ENCODE data around the gene RARB.

RARB gene

GRCh38 chr3:25554376-25554775 is 126.3 kb downstream of the RARB start:
- H3K4me3 ChIP-seq (ENCODE audit: low read depth, low read length): no peak overlapping the region
- TF ChIP-seq, protein P1, sequence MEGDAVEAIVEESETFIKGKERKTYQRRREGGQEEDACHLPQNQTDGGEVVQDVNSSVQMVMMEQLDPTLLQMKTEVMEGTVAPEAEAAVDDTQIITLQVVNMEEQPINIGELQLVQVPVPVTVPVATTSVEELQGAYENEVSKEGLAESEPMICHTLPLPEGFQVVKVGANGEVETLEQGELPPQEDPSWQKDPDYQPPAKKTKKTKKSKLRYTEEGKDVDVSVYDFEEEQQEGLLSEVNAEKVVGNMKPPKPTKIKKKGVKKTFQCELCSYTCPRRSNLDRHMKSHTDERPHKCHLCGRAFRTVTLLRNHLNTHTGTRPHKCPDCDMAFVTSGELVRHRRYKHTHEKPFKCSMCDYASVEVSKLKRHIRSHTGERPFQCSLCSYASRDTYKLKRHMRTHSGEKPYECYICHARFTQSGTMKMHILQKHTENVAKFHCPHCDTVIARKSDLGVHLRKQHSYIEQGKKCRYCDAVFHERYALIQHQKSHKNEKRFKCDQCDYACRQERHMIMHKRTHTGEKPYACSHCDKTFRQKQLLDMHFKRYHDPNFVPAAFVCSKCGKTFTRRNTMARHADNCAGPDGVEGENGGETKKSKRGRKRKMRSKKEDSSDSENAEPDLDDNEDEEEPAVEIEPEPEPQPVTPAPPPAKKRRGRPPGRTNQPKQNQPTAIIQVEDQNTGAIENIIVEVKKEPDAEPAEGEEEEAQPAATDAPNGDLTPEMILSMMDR (IDR thresholded peaks at IDR 0.05; ENCODE audit: low read depth, low read length, missing control alignments): no peak
- no peak for DNase-seq (ENCODE audit: low read depth)

- no peak for DNase-seq (ENCODE audit: low read depth)
- H3K4me3 ChIP-seq (ENCODE audit: low read depth, low read length): no peak overlapping the region
- TF ChIP-seq, protein P1 (IDR thresholded peaks at IDR 0.05; ENCODE audit: low read depth, low read length, missing control alignments): no peak
Measured at GRCh38 chr3:25555695-25556437, 127.8 kb downstream of the RARB start.

- DNase-seq (ENCODE audit: low read depth): no peak
- H3K4me3 ChIP-seq (ENCODE audit: low read depth, low read length): no peak overlapping the region
- TF ChIP-seq, protein P1 (IDR thresholded peaks at IDR 0.05; ENCODE audit: low read depth, low read length, missing control alignments): no peak
Measured at GRCh38 chr3:25556447-25556846, 128.4 kb downstream of the RARB start.

DNA sequence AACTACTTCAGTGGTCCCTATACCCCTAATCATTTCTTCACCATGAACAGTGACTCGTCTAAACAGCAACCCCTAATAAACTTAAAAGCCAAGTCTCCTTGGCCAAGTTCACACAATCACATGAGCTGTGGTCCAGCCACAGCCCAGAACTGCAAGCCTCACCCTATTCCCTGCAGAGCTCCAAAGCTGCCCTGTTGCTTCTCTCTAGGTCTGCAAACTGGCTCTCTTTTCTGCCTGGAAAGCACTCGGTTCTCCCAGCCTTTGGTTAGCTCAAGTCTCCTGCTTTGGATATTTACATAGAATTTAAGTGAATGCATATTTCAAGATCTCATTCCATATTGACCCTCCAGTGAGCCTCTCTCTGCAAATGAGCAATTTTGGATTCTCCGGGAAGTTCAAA is 129.6 kb downstream of the RARB start:
- no peak for DNase-seq (ENCODE audit: low read depth)
- no peak overlapping the region for H3K4me3 ChIP-seq (ENCODE audit: low read depth, low read length)
- TF ChIP-seq, protein P1 (IDR thresholded peaks at IDR 0.05; ENCODE audit: low read depth, low read length, missing control alignments): no peak

- no peak overlapping the region for H3K4me3 ChIP-seq (ENCODE audit: low read depth, low read length)
- TF ChIP-seq, protein P1 (IDR thresholded peaks at IDR 0.05; ENCODE audit: low read depth, low read length, missing control alignments): no peak
- no peak for DNase-seq (ENCODE audit: low read depth)
Measured at GRCh38 chr3:25558121-25558520, 130.1 kb downstream of the RARB start.

GRCh38 chr3:25558796-25559195 is 130.7 kb downstream of the RARB start:
- H3K4me3 ChIP-seq (ENCODE audit: low read depth, low read length): no peak overlapping the region
- TF ChIP-seq, protein P1 (IDR thresholded peaks at IDR 0.05; ENCODE audit: low read depth, low read length, missing control alignments): no peak
- DNase-seq (ENCODE audit: low read depth): no peak

DNA sequence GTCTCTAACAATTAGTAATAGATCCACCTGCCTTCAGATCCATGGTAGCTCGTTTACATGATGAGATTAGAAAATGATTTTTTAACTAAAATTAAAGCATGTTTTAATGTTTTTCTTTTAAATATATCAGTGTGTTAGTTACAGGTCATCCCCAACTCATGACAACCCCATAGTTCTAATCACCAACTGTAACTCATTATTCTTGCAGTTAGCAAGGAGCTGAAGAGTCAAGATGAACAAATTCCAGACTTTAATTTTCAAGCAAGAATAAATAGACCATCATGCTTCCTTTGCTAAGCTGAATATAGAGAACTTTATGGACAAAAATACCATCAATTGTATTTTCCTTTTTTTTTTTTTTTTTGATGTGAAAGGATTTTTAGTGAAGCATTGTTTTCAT is 135.5 kb downstream of the RARB start:
- no peak for DNase-seq (ENCODE audit: low read depth)
- H3K4me3 ChIP-seq (ENCODE audit: low read depth, low read length): no peak overlapping the region
- TF ChIP-seq, protein P1 (IDR thresholded peaks at IDR 0.05; ENCODE audit: low read depth, low read length, missing control alignments): no peak

Measured in GM12864 (cell line).